H1 (cell line): ENCODE results near the gene OGFOD2. TPM values are rescaled to one million over a fixed set of nuclear protein-coding genes. Genes with fewer than 3 reads are reported as not detected.

Experiments
- CTCF ChIA-PET: fragments of 300-600 bp; sonication (Branson Sonifier 250); formaldehyde crosslinking; loops from one replicate; lab custom pipeline; 2021; ENCODE audit not compliant: partially characterized antibody; lab: Charles Lee
- POLR2A ChIA-PET: fragments of 300-600 bp; sonication (Branson Sonifier 250); formaldehyde crosslinking; loops from one replicate; lab custom pipeline; 2021; ENCODE audit warnings: inconsistent platforms; ENCODE audit not compliant: partially characterized antibody; lab: Charles Lee
- DNase-seq, 2 experiments: peaks; one replicate each; pipeline versions ENCODE4 v3.0.0 to v3.0.0-alpha.2; 2010 to 2022; ENCODE audit warnings: low spot score in 2 of 2, low read depth in 1 of 2, mixed read lengths in 1 of 2
- FAIRE-seq: peaks from 2 replicates; lab custom pipeline; 2011; peaks lifted over from hg19 to GRCh38; lab: Jason Lieb, UNC
- H2AFZ ChIP-seq: 2 replicates; pipeline ENCODE4 v1.8.1; 2012; ENCODE audit warnings: low read length, inconsistent platforms
- H2AK5ac ChIP-seq: 2 replicates; pipeline ENCODE4 v1.6.1; 2013; ENCODE audit warnings: low read depth, low read length
- H2BK120ac ChIP-seq: replicated peaks from 2 replicates; pipeline ENCODE3; 2013; ENCODE audit warnings: low read depth, low read length, inconsistent platforms
- H2BK12ac ChIP-seq: 2 replicates; pipeline ENCODE4 v1.6.1; 2013; ENCODE audit warnings: low read depth, low read length
- H2BK15ac ChIP-seq: 2 replicates; pipeline ENCODE4 v1.6.1; 2013; ENCODE audit warnings: low read length
- H2BK20ac ChIP-seq: 2 replicates; pipeline ENCODE4 v1.6.1; 2013; ENCODE audit warnings: low read length
- H2BK5ac ChIP-seq: 2 replicates; pipeline ENCODE4 v1.6.1; 2013; ENCODE audit warnings: low read depth, low read length
- H3K14ac ChIP-seq: 2 replicates; pipeline ENCODE4 v1.6.1; 2013; ENCODE audit warnings: inconsistent platforms; ENCODE audit not compliant: insufficient read length
- H3K18ac ChIP-seq: 2 replicates; pipeline ENCODE4 v1.6.1; 2013; ENCODE audit warnings: low read length; ENCODE audit errors: extremely low read depth
- H3K23ac ChIP-seq: 2 replicates; pipeline ENCODE4 v1.6.1; 2013; ENCODE audit warnings: inconsistent platforms; ENCODE audit not compliant: insufficient read length
- H3K23me2 ChIP-seq: 2 replicates; pipeline ENCODE4 v1.6.1; 2013; ENCODE audit warnings: low read depth, low read length
- H3K27ac ChIP-seq: 2 replicates; pipeline ENCODE4 v1.6.1; 2011; ENCODE audit warnings: low read depth, low read length, inconsistent platforms
- H3K27me3 ChIP-seq, 4 experiments: replicated peaks in 1 of 4; 1 replicate in 1 of 4; 2 replicates in 3 of 4; pipeline versions ENCODE4 v1.6.1 to v1.8.1; 2011 to 2013; ENCODE audit warnings: low read length in 3 of 4, mild to moderate bottlenecking in 3 of 4, inconsistent platforms in 2 of 4, mixed read lengths in 2 of 4, moderate library complexity in 1 of 4; ENCODE audit not compliant: control insufficient read depth in 3 of 4, insufficient read depth in 3 of 4; ENCODE audit errors: extremely low read depth in 1 of 4
- H3K36me3 ChIP-seq, 4 experiments: 2 replicates each; pipeline versions ENCODE4 v1.6.1 to v1.8.1; 2011 to 2013; ENCODE audit warnings: mild to moderate bottlenecking in 4 of 4, low read length in 3 of 4, moderate library complexity in 2 of 4, control low read depth in 1 of 4, inconsistent platforms in 1 of 4; ENCODE audit not compliant: insufficient read depth in 4 of 4, control insufficient read depth in 2 of 4
- H3K4ac ChIP-seq: replicated peaks from 2 replicates; pipeline ENCODE3; 2013; ENCODE audit warnings: low read length, low read depth, mixed read lengths, inconsistent platforms; ENCODE audit not compliant: insufficient read length
- H3K4me1 ChIP-seq, 4 experiments: replicated peaks in 1 of 4; 1 replicate in 1 of 4; 2 replicates in 3 of 4; pipeline versions ENCODE4 v1.6.1 to v1.8.1; 2011 to 2013; ENCODE audit warnings: low read length in 3 of 4, inconsistent platforms in 2 of 4, mixed read lengths in 1 of 4; ENCODE audit not compliant: insufficient read depth in 4 of 4, control insufficient read depth in 3 of 4
- H3K4me2 ChIP-seq, 2 experiments: 2 replicates each; pipeline versions ENCODE4 v1.6.1 to v1.8.1; 2011 to 2013; ENCODE audit warnings: low read depth in 2 of 2, low read length in 2 of 2, control low read depth in 1 of 2, inconsistent platforms in 1 of 2, mild to moderate bottlenecking in 1 of 2; ENCODE audit not compliant: insufficient read depth in 1 of 2
- H3K4me3 ChIP-seq, 4 experiments: fragments of 200-600, 300-600 bp in 1 of 4; sonication (generic), shearing (Covaris generic), sonication (Bioruptor Twin) in 1 of 4; 2 replicates each; pipeline versions ENCODE4 v1.5.1 to v1.8.1; 2011 to 2016; ENCODE audit warnings: low read length in 4 of 4, low read depth in 3 of 4, control low read depth in 2 of 4, inconsistent platforms in 2 of 4, mild to moderate bottlenecking in 2 of 4, mixed read lengths in 1 of 4, moderate library complexity in 1 of 4; ENCODE audit not compliant: insufficient read depth in 2 of 4; ENCODE audit errors: extremely low read depth in 1 of 4
- H3K56ac ChIP-seq: replicated peaks from 2 replicates; pipeline ENCODE3; 2013; ENCODE audit warnings: low read depth, mild to moderate bottlenecking, mixed read lengths, low read length, inconsistent platforms; ENCODE audit not compliant: insufficient read length
- H3K79me1 ChIP-seq: 2 replicates; pipeline ENCODE4 v1.6.1; 2013; ENCODE audit warnings: low read depth, low read length, control low read depth
- H3K79me2 ChIP-seq, 2 experiments: 2 replicates each; pipeline versions ENCODE4 v1.6.1 to v1.8.1; 2012 to 2013; ENCODE audit warnings: low read length in 2 of 2, mild to moderate bottlenecking in 2 of 2, inconsistent platforms in 1 of 2; ENCODE audit not compliant: insufficient read depth in 2 of 2, control insufficient read depth in 1 of 2
- H3K9ac ChIP-seq, 4 experiments: replicated peaks in 1 of 4; 1 replicate in 1 of 4; 2 replicates in 3 of 4; pipeline versions ENCODE4 v1.6.1 to v1.8.1; 2011 to 2013; ENCODE audit warnings: low read depth in 3 of 4, low read length in 3 of 4, control low read depth in 2 of 4, mild to moderate bottlenecking in 2 of 4, moderate library complexity in 2 of 4, inconsistent platforms in 1 of 4; ENCODE audit errors: extremely low read depth in 1 of 4
- H3K9me3 ChIP-seq, 2 experiments: 2 replicates each; pipeline versions ENCODE4 v1.6.1 to v1.8.1; 2012 to 2013; ENCODE audit warnings: mild to moderate bottlenecking in 2 of 2, moderate library complexity in 2 of 2, control low read depth in 1 of 2, inconsistent platforms in 1 of 2, low read depth in 1 of 2, low read length in 1 of 2, mixed read lengths in 1 of 2; ENCODE audit not compliant: insufficient read depth in 2 of 2
- H4K20me1 ChIP-seq, 2 experiments: replicated peaks in 1 of 2; 2 replicates each; pipeline versions ENCODE3 to v1.8.1; 2011 to 2013; ENCODE audit warnings: inconsistent platforms in 2 of 2, low read length in 2 of 2, mild to moderate bottlenecking in 1 of 2; ENCODE audit not compliant: insufficient read depth in 2 of 2, control insufficient read depth in 1 of 2
- H4K5ac ChIP-seq: 2 replicates; pipeline ENCODE4 v1.6.1; 2013; ENCODE audit warnings: low read length, low read depth, mixed read lengths, inconsistent platforms; ENCODE audit not compliant: insufficient read length
- H4K8ac ChIP-seq: 2 replicates; pipeline ENCODE4 v1.8.0; 2013; ENCODE audit warnings: mild to moderate bottlenecking, moderate library complexity, low read length, inconsistent platforms; ENCODE audit not compliant: insufficient read depth; ENCODE audit errors: extremely low read depth
- H4K91ac ChIP-seq: replicated peaks from 2 replicates; pipeline ENCODE3; 2013; ENCODE audit warnings: low read length, mixed read lengths, inconsistent platforms; ENCODE audit not compliant: insufficient read length
- RBBP5 ChIP-seq: IDR thresholded peaks from 2 replicates; pipeline ENCODE4 v1.7.1; 2012; ENCODE audit warnings: low read depth, mild to moderate bottlenecking, inconsistent platforms, low read length, moderate library complexity, borderline replicate concordance
- SIRT6 ChIP-seq: IDR thresholded peaks from one replicate; pipeline ENCODE4 v1.7.1; 2012; ENCODE audit warnings: low read length, inconsistent platforms
- WGBS, 2 experiments: shearing (Covaris generic) in 1 of 2; methylation state at CpG; one replicate each; pipeline versions ENCODE4 v1.1.6 to v1.1.7; 2013 to 2015; ENCODE audit warnings: low lambda C conversion rate in 2 of 2, mixed read lengths in 2 of 2, inconsistent platforms in 1 of 2, low coverage in 1 of 2, missing lambda C conversion rate in 1 of 2; ENCODE audit not compliant: insufficient replicate concordance in 2 of 2, insufficient coverage in 1 of 2, insufficient read length in 1 of 2; ENCODE audit errors: extremely low coverage in 1 of 2, missing lambda C conversion rate in 1 of 2; 5-methylcytosine and 5-hydroxymethylcytosine counted together
- polyA plus RNA-seq, 7 experiments: library from polyadenylated mRNA; depleted of rRNA in 3 of 7; stranded (reverse) in 5 of 7; unstranded in 2 of 7; fragments of >200 nt in 5 of 7; fragments of 200-250 nt in 2 of 7; gene quantifications; 1 replicate in 5 of 7; 2 replicates in 1 of 7; 4 replicates in 1 of 7; pipeline versions ENCODE4 v1.2.1 to v1.2.3, GENCODE V29; 2011 to 2013; ENCODE audit warnings: missing spikeins in 2 of 7, mixed read lengths in 2 of 7
- total RNA-seq: library from RNA; stranded (reverse); fragmentation: NEBNext Ultra II Directional; extraction: Animal tissue kit (Norgen Biotek cat#: 25700); gene quantifications from 2 replicates; pipeline ENCODE4 v1.2.1, GENCODE V29; 2021

Gene OGFOD2
- total and polyA plus RNA-seq, 2 of the 8 experiments (the other 6 are each of a cell fraction or from before 2014, with no cell fraction given), result 17.3 to 20.3 TPM

DNA sequence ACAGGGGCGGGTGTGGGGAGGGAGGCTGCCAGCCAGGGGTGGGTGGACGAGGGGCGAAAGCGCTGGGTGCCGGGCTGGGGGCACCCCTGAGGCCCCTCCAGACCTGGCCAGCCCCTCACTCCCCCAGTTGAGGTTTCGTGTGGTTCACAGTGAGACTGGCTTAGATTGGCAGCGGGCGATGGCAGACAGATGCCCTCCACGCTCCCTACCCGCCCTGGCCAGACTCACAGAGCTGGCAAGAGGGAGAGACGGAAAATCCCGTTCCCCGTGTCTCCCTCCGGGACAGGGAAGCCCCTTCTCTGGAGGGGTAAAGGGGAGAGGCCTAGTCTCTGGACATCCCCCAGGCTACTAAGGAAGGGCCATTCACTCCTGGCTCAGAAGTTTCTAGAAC is 45.9 kb upstream of the OGFOD2 start:
- Histone ChIP-seq H2BK120ac (no peak overlapping the region), H4K20me1 (no peaks in the 10 kb centered on the region), H3K23ac (no peak overlapping the region), H2BK20ac (no peak overlapping the region), H3K79me1 (no peaks in the 10 kb centered on the region), H3K56ac (no peak overlapping the region), H3K4ac (no peak overlapping the region), H3K23me2 (no peaks in the 10 kb centered on the region), H2BK12ac (no peak overlapping the region), H2BK15ac (no peak overlapping the region), H3K4me1 (no peaks in the 10 kb centered on the region; a peak in 1 of 7 replicates), H3K27me3 (no peaks in the 10 kb centered on the region), H2AK5ac (no peak overlapping the region), H3K4me3 (no peak overlapping the region), H3K27ac (no peak overlapping the region), H4K8ac (no peak overlapping the region), H4K91ac (no peak overlapping the region), H3K14ac (no peak overlapping the region), H4K5ac (no peak overlapping the region), H3K9me3 (no peaks in the 10 kb centered on the region), H3K36me3 (no peaks in the 10 kb centered on the region), H3K79me2 (no peaks in the 10 kb centered on the region), H2AFZ (no peak overlapping the region), H3K4me2 (no peak overlapping the region), H3K18ac (no peak overlapping the region), H2BK5ac (no peak overlapping the region), H3K9ac (no peak overlapping the region)
- DNase-seq (no peak), FAIRE-seq (no peak)
- POLR2A ChIA-PET, result no interaction called here
- CTCF ChIA-PET, result interaction anchor here (0.6 to 3.0 kb wide), 5 partner anchors 15 to 350 kb away, joined by 3 to 12 read pairs (median 4); no protein-coding TSS in a partner anchor
- 91% methylated on average over 8 of the region's 14 CpGs; no CpG with 5 or more reads in 1 of the 2 experiments for WGBS, 2 experiments
- TF ChIP-seq SIRT6, result no peak
- no peak for TF ChIP-seq RBBP5
